GM20000 (cell line): Measurements from ENCODE around the gene ANKRD33B.

Experiments used
- DNase-seq: peaks from one replicate; pipeline ENCODE4 v3.0.0; 2012; ENCODE audit warnings: low spot score
- CTCF ChIP-seq: IDR thresholded peaks from 2 replicates; pipeline ENCODE4 v1.5.1; 2012; ENCODE audit warnings: mild to moderate bottlenecking, control low read depth; ENCODE audit errors: extremely low read depth, missing control alignments

The ANKRD33B gene

GRCh38 chr5:10631316-10631996 lies 67.6 kb downstream of the ANKRD33B start:
- DNase-seq: peak; percentile 45
- no peak for TF ChIP-seq CTCF

GRCh38 chr5:10632110-10632761 lies 68.4 kb downstream of the ANKRD33B start:
- no peak for TF ChIP-seq CTCF
- DNase-seq: peak; percentile 79

- TF ChIP-seq CTCF: no peak
- DNase-seq: no peak
Observed at GRCh38 chr5:10633271-10634049, 69.6 kb downstream of the ANKRD33B start.

GRCh38 chr5:10634050-10634449 lies 70.2 kb downstream of the ANKRD33B start:
- DNase-seq: no peak
- TF ChIP-seq CTCF: no peak

GRCh38 chr5:10634562-10634961 lies 70.7 kb downstream of the ANKRD33B start:
- no peak for DNase-seq
- TF ChIP-seq CTCF: no peak

GRCh38 chr5:10635257-10635866 lies 71.5 kb downstream of the ANKRD33B start:
- peak; percentile 89 for DNase-seq
- no peak for TF ChIP-seq CTCF

- TF ChIP-seq CTCF: no peak
- peak; percentile 44 for DNase-seq
Observed at GRCh38 chr5:10635867-10636350, 72.0 kb downstream of the ANKRD33B start.
